Activated T-cell treated with anti-CD3 and anti-CD28 coated beads, Interleukin-2, amount 50 U/mL, for 72 hours (primary cell): ENCODE results near the gene INCENP. TPM values are rescaled to one million over a fixed set of nuclear protein-coding genes. Genes with fewer than 3 reads are reported as not detected.

Experiments
- ATAC-seq, 2 donors: fragments of 150-1000 bp; cut with Tn5 transposase; replicated peaks in 1 of 2; 2 replicates each; pipeline ENCODE4 v1.10.0; 2021; ENCODE audit warnings: moderate library complexity in 2 of 2, mild to moderate bottlenecking in 1 of 2
- DNase-seq, 2 donors: peaks; one replicate each; pipeline ENCODE4 v3.0.0; 2021 to 2022; ENCODE audit warnings: mixed read lengths in 1 of 2
- H3K27ac Mint-ChIP-seq: one replicate; pipeline ENCODE4 v1.8.0; 2022; ENCODE audit warnings: mild to moderate bottlenecking, moderate library complexity, mixed read lengths
- H3K27me3 Mint-ChIP-seq: one replicate; pipeline ENCODE4 v1.8.0; 2022; ENCODE audit warnings: low read depth, mixed read lengths
- H3K36me3 Mint-ChIP-seq, 2 donors: one replicate each; pipeline ENCODE4 v1.8.0; 2022; ENCODE audit warnings: mixed read lengths in 2 of 2, mild to moderate bottlenecking in 1 of 2; ENCODE audit not compliant: insufficient read depth in 2 of 2
- H3K4me1 Mint-ChIP-seq: one replicate; pipeline ENCODE4 v1.8.0; 2022; ENCODE audit warnings: low read depth, mixed read lengths
- H3K4me3 Mint-ChIP-seq, 2 donors: one replicate each; pipeline ENCODE4 v1.8.0; 2022; ENCODE audit warnings: mild to moderate bottlenecking in 2 of 2, mixed read lengths in 2 of 2, moderate library complexity in 2 of 2
- H3K9me3 Mint-ChIP-seq, 2 donors: one replicate each; pipeline ENCODE4 v1.8.0; 2022; ENCODE audit warnings: mixed read lengths in 2 of 2
- total RNA-seq, 2 donors: library from RNA; stranded (reverse); gene quantifications; one replicate each; pipeline ENCODE4 v1.2.3, GENCODE V29; 2022

INCENP gene
- total RNA-seq, 2 donors from 2014 or later, result 129 to 161 TPM

GRCh38 chr11:62127941-62128770 lies 4.3 kb downstream of the INCENP start:
- no peak for ATAC-seq
- Mint-ChIP-seq H3K9me3 (no peaks in the 10 kb centered on the region), H3K4me1 (peaks cover 39% of the 10 kb centered on the region), H3K4me3 (no peak overlapping the region), H3K27ac (no peak overlapping the region), H3K27me3 (no peaks in the 10 kb centered on the region), H3K36me3 (peaks cover 8 to 44% of the 10 kb centered on the region in 2 donors)
- DNase-seq, result no peak

GRCh38 chr11:62128835-62129234 lies 5.0 kb downstream of the INCENP start:
- Mint-ChIP-seq H3K27ac (no peak overlapping the region), H3K4me1 (peaks cover 34% of the 10 kb centered on the region), H3K9me3 (no peaks in the 10 kb centered on the region), H3K4me3 (no peak overlapping the region), H3K36me3 (peaks cover 8 to 44% of the 10 kb centered on the region in 2 donors), H3K27me3 (no peaks in the 10 kb centered on the region)
- ATAC-seq, result no peak
- DNase-seq, result no peak

DNA sequence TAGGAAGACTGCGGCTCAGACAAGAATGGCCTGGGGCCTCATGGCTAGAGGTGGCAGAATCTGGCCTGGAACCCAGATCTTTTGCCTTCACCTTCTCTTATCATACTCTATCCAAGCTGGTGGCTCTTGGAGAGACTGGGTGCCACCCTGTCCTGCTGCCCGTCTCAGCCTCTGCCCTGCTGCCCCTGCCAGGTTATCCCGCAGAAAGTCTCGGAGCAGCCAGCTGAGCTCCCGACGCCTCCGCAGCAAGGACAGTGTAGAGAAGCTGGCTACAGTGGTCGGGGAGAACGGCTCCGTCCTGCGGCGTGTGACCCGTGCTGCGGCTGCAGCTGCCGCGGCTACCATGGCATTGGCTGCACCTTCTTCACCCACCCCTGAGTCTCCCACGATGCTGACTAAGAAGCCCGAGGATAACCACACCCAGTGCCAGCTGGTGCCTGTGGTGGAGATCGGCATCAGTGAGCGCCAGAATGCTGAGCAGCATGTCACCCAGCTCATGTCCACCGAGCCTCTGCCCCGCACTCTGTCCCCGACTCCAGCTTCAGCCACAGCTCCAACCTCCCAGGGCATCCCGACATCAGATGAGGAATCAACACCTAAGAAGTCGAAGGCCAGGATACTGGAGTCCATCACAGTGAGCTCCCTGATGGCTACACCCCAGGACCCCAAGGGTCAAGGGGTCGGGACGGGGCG lies 5.9 kb downstream of the INCENP start:
- Mint-ChIP-seq H3K4me1 (peaks cover 31% of the 10 kb centered on the region), H3K9me3 (no peaks in the 10 kb centered on the region), H3K4me3 (no peak overlapping the region), H3K27me3 (no peaks in the 10 kb centered on the region), H3K36me3 (peaks cover 5 to 42% of the 10 kb centered on the region in 2 donors), H3K27ac (no peak overlapping the region)
- no peak for DNase-seq
- no peak for ATAC-seq

- Mint-ChIP-seq H3K9me3 (no peaks in the 10 kb centered on the region), H3K4me3 (no peak overlapping the region), H3K27ac (no peak overlapping the region), H3K4me1 (peaks cover 23% of the 10 kb centered on the region), H3K36me3 (peaks cover 5 to 42% of the 10 kb centered on the region in 2 donors), H3K27me3 (no peaks in the 10 kb centered on the region)
- ATAC-seq (no peak), DNase-seq (no peak)
Measured at GRCh38 chr11:62130283-62131169, 6.7 kb downstream of the INCENP start.

DNA sequence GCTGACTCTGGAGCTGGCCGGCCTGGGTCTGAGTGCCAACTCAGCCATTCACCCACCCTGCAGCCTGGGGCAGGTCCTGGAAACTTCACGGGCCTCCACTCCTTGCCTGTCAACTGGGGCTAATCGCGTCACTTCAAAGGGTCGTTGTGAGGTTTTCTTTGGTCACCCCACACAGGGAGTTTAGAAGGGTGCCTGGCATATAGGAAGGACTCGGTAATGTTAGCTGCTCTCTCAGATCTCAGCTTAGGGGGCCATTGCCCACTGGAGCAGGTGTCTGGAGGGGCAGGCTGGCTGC lies 7.3 kb downstream of the INCENP start:
- no peak overlapping the region for H3K27ac Mint-ChIP-seq
- H3K4me1 Mint-ChIP-seq, result peaks cover 18% of the 10 kb centered on the region
- no peak for ATAC-seq
- H3K9me3 Mint-ChIP-seq, result no peaks in the 10 kb centered on the region
- H3K4me3 Mint-ChIP-seq, result no peak overlapping the region
- H3K36me3 Mint-ChIP-seq, result peaks cover 6 to 42% of the 10 kb centered on the region in 2 donors
- H3K27me3 Mint-ChIP-seq, result no peaks in the 10 kb centered on the region
- no peak for DNase-seq

DNA sequence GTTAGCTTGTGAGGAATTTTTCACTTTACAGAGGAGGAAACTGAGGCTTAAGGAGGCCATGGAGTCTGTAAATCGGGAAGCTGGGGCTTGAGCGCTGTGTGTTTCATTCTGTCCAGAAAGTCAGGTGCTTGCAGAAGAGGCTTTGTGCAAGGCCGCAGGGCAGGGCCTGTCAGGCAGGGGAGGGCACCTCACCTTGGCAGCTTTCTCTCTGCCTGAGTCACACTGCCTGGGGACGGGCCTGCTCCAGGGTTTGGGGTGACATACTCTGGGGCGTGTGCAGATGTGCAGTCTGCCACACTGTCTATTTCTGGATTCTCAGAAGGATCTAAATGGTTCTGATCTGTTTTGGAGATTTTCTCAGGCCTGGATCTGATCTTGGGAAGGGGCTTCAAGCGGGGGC lies 8.4 kb downstream of the INCENP start:
- DNase-seq (no peak), ATAC-seq (no peak)
- Mint-ChIP-seq H3K27me3 (no peaks in the 10 kb centered on the region), H3K4me1 (peaks cover 15% of the 10 kb centered on the region), H3K27ac (no peak overlapping the region), H3K9me3 (no peaks in the 10 kb centered on the region), H3K36me3 (peaks cover 6 to 46% of the 10 kb centered on the region in 2 donors), H3K4me3 (no peak overlapping the region)

- H3K4me1 Mint-ChIP-seq, result peaks cover 10% of the 10 kb centered on the region
- H3K27ac Mint-ChIP-seq, result no peak overlapping the region
- DNase-seq (no peak), ATAC-seq (no peak)
- no peaks in the 10 kb centered on the region for H3K9me3 Mint-ChIP-seq
- H3K36me3 Mint-ChIP-seq, result peaks cover 4 to 43% of the 10 kb centered on the region in 2 donors
- H3K4me3 Mint-ChIP-seq, result no peak overlapping the region
- H3K27me3 Mint-ChIP-seq, result no peaks in the 10 kb centered on the region
Measured at GRCh38 chr11:62132689-62133293, 9.0 kb downstream of the INCENP start.

- ATAC-seq (no peak), DNase-seq (no peak)
- Mint-ChIP-seq H3K4me3 (no peak overlapping the region), H3K4me1 (peaks cover 10% of the 10 kb centered on the region), H3K27me3 (no peaks in the 10 kb centered on the region), H3K27ac (no peak overlapping the region), H3K36me3 (peaks cover 4 to 39% of the 10 kb centered on the region in 2 donors), H3K9me3 (no peaks in the 10 kb centered on the region)
Measured at GRCh38 chr11:62133328-62134065, 9.7 kb downstream of the INCENP start.

- Mint-ChIP-seq H3K9me3 (no peaks in the 10 kb centered on the region), H3K36me3 (peaks cover 4 to 16% of the 10 kb centered on the region in 2 donors), H3K4me3 (no peak overlapping the region), H3K27me3 (no peaks in the 10 kb centered on the region), H3K27ac (no peak overlapping the region), H3K4me1 (peaks cover 6% of the 10 kb centered on the region)
- ATAC-seq (no peak), DNase-seq (no peak)
Measured at GRCh38 chr11:62137276-62137861, 13.6 kb downstream of the INCENP start.

DNA sequence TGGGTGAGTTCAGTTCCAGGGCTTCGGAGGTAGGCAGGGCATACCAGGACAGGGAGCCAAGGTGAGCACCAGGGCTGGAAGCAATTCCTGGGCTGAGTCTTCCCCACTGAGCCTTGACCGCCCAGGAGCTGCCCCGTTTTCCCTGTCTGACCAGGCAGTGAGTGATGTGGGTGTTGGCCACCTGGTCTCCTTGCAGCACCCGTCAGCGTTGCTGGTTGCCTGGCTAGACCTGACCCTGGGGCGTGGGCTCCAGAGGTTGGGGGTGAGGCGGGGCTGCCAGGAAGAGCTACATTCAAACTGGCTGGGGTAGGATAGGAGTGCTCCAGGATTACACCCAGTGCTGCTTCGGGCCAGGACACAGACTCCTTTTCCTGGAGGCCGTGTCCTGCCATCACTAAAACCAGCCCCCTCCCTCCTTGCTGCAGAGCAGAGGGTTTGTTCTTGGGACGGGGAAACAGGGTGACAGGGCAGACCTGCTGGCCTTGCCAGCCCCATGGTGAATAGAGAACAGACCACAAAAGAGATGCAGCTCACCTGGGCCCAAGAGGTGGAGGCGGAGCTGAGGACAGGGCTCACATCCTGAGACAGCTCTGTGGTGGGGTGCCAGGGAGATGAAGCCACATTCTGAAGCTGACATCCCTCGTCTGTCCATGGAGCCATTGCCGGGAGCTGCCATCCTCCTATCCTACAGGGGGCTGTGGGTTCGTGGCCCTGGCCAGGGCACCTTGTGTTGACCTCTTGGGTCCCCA lies 14.2 kb downstream of the INCENP start:
- no peak overlapping the region for H3K27ac Mint-ChIP-seq
- peaks cover 2 to 11% of the 10 kb centered on the region in 2 donors for H3K36me3 Mint-ChIP-seq
- DNase-seq (no peak), ATAC-seq (no peak)
- no peaks in the 10 kb centered on the region for H3K9me3 Mint-ChIP-seq
- H3K4me1 Mint-ChIP-seq, result no peaks in the 10 kb centered on the region
- H3K27me3 Mint-ChIP-seq, result no peaks in the 10 kb centered on the region
- no peak overlapping the region for H3K4me3 Mint-ChIP-seq

DNA sequence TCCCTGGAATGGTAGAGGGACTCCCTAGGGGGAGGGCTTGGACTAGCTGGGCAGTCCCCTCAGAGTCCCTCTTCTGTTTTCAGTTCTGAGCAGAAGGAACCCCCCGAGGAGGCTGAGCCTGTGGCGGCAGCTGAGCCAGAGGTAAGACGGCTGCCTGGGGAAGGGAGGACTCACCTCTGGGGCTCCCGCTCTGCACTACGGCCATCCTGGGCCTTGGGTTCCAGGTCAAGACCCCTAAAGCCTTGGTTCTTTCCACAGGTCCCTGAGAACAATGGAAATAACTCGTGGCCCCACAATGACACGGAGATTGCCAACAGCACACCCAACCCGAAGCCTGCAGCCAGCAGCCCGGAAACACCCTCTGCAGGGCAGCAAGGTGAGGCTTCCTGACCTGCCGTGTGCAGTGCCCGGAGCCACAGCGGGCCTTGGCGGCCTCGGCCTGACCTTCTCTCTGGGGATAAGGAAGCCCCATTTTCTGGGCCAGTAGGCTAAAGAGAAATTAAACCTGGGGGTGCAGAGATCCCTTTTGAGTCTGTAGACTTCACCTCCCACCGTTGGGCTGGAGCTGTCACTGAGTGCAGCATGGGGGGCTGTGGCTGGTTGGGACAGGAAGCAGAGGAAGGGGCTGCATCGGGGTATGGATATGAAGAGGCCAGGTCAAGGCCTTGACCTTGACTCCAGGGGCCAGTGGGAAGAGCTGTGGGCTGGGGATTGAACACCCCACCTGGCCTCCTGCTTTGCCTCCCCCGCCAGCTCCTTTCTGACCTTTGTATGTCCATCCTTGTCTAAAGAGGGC lies 15.0 kb downstream of the INCENP start:
- Mint-ChIP-seq H3K27me3 (no peaks in the 10 kb centered on the region), H3K4me3 (no peak overlapping the region), H3K27ac (no peak overlapping the region), H3K9me3 (no peaks in the 10 kb centered on the region), H3K36me3 (peaks cover 2 to 11% of the 10 kb centered on the region in 2 donors), H3K4me1 (no peaks in the 10 kb centered on the region)
- ATAC-seq, result no peak
- DNase-seq, result no peak
